Measurements from ENCODE around the gene MATN4. TPM values are rescaled to one million over a fixed set of nuclear protein-coding genes. Genes with fewer than 3 reads are reported as not detected.

Gene MATN4, protein sequence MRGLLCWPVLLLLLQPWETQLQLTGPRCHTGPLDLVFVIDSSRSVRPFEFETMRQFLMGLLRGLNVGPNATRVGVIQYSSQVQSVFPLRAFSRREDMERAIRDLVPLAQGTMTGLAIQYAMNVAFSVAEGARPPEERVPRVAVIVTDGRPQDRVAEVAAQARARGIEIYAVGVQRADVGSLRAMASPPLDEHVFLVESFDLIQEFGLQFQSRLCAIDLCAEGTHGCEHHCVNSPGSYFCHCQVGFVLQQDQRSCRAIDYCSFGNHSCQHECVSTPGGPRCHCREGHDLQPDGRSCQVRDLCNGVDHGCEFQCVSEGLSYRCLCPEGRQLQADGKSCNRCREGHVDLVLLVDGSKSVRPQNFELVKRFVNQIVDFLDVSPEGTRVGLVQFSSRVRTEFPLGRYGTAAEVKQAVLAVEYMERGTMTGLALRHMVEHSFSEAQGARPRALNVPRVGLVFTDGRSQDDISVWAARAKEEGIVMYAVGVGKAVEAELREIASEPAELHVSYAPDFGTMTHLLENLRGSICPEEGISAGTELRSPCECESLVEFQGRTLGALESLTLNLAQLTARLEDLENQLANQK
- total RNA-seq (2014; rRNA removed; shearing (Covaris generic)) (4.2 and 5.1 TPM in 2 replicates), polyA plus RNA-seq (2016; fragmentation: Nextera tagmentation; extraction: Ambion mirVana) (3.3 and 4.0 TPM in 2 replicates)
- long read RNA-seq, result 0 reads

DNA sequence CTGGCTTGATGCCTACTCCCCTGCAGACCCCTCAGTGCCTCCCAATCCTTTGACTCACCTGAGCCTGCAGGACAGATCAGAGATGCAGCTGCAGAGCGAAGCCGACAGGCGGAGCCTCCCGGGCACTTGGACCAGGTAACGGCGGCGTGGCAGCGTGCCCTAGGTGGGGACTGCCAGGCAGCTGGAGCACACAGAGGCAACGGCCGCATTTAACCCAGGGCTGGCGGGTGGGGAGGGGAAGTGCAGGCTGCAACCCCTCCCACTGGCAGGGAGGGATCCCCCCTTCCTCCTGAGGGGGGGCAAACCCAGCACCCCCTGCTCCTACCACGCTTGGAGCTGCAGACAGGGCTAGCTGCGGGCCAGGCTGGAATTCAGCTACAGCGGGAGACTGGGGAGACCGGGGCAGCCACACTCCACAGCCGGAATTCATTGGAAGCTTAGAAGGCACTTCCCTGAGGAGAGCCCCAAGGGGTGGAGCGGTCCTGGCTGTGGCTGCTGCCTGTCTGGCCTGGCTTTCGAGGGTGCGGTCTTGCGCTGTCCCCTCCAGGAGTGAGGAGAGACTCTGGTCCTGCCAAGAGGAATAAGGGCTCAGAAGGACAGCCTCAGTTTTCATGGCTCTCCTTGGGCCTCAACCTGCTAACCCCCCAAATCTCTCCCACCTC, at the start of gene MATN4:
Gene MATN4, minus strand, starts transcription at position 183 of the 662 bp plus-strand sequence. CDS start 2,717 bp downstream, outside the sequence.
- H3K4me2 ChIP-seq, result peak within 1 kb of the TSS; percentile 68; the same call in 1 of the 2 replicates
- H3K36me3 ChIP-seq (ENCODE audit: insufficient read depth), result no peaks in the 10 kb centered on the region
- H3K4me3 Mint-ChIP-seq, result no peak within 1 kb of the TSS; the same call in 2 of the 3 replicates
- H3K27ac Mint-ChIP-seq, result no peak within 1 kb of the TSS
- H3K9me2 ChIP-seq (ENCODE audit: insufficient read depth), result no peaks in the 10 kb centered on the region
- DNase-seq (ENCODE audit: low spot score) (peak; percentile 65), ATAC-seq (peak; percentile 54)
- H3K4me1 ChIP-seq (ENCODE audit: insufficient read depth), result peaks cover 10% of the 10 kb centered on the region; the same call in 1 of the 2 replicates
- peaks cover 26% of the 10 kb centered on the region for H3K4me1 Mint-ChIP-seq
- H3K36me3 Mint-ChIP-seq (ENCODE audit: low read depth), result no peaks in the 10 kb centered on the region; the same call in 2 of the 3 replicates
- no peaks in the 10 kb centered on the region for H3K79me2 ChIP-seq (replicated peaks; ENCODE audit: insufficient read depth)
- H2AFZ ChIP-seq, result peak within 1 kb of the TSS; percentile 38; the same call in 1 of the 2 replicates
- no peaks in the 10 kb centered on the region; the same call in 2 of the 3 replicates for H3K9me3 Mint-ChIP-seq
- H3K4me3 ChIP-seq, result peak within 1 kb of the TSS; percentile 34; the same call in 1 of the 2 replicates
- peaks cover 16% of the 10 kb centered on the region; the same call in 1 of the 2 replicates for H3K27me3 ChIP-seq (ENCODE audit: insufficient read depth)
- H3K27me3 Mint-ChIP-seq (ENCODE audit: insufficient read depth, low read depth, poor library complexity), result peaks cover 29% of the 10 kb centered on the region
- TF ChIP-seq, protein P1, sequence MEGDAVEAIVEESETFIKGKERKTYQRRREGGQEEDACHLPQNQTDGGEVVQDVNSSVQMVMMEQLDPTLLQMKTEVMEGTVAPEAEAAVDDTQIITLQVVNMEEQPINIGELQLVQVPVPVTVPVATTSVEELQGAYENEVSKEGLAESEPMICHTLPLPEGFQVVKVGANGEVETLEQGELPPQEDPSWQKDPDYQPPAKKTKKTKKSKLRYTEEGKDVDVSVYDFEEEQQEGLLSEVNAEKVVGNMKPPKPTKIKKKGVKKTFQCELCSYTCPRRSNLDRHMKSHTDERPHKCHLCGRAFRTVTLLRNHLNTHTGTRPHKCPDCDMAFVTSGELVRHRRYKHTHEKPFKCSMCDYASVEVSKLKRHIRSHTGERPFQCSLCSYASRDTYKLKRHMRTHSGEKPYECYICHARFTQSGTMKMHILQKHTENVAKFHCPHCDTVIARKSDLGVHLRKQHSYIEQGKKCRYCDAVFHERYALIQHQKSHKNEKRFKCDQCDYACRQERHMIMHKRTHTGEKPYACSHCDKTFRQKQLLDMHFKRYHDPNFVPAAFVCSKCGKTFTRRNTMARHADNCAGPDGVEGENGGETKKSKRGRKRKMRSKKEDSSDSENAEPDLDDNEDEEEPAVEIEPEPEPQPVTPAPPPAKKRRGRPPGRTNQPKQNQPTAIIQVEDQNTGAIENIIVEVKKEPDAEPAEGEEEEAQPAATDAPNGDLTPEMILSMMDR (conservative IDR thresholded peaks at IDR 0.05; ENCODE audit: low read depth in 2 of 2), result peak in 1 of 2 experiments; percentile 34; a peak in 1 of 4 replicates
- TF ChIP-seq POLR2AphosphoS5 (IDR thresholded peaks at IDR 0.05; ENCODE audit: low read depth) (no peak), NANOG (IDR thresholded peaks at IDR 0.05; ENCODE audit: borderline replicate concordance) (no peak)
- TF ChIP-seq, protein P2, sequence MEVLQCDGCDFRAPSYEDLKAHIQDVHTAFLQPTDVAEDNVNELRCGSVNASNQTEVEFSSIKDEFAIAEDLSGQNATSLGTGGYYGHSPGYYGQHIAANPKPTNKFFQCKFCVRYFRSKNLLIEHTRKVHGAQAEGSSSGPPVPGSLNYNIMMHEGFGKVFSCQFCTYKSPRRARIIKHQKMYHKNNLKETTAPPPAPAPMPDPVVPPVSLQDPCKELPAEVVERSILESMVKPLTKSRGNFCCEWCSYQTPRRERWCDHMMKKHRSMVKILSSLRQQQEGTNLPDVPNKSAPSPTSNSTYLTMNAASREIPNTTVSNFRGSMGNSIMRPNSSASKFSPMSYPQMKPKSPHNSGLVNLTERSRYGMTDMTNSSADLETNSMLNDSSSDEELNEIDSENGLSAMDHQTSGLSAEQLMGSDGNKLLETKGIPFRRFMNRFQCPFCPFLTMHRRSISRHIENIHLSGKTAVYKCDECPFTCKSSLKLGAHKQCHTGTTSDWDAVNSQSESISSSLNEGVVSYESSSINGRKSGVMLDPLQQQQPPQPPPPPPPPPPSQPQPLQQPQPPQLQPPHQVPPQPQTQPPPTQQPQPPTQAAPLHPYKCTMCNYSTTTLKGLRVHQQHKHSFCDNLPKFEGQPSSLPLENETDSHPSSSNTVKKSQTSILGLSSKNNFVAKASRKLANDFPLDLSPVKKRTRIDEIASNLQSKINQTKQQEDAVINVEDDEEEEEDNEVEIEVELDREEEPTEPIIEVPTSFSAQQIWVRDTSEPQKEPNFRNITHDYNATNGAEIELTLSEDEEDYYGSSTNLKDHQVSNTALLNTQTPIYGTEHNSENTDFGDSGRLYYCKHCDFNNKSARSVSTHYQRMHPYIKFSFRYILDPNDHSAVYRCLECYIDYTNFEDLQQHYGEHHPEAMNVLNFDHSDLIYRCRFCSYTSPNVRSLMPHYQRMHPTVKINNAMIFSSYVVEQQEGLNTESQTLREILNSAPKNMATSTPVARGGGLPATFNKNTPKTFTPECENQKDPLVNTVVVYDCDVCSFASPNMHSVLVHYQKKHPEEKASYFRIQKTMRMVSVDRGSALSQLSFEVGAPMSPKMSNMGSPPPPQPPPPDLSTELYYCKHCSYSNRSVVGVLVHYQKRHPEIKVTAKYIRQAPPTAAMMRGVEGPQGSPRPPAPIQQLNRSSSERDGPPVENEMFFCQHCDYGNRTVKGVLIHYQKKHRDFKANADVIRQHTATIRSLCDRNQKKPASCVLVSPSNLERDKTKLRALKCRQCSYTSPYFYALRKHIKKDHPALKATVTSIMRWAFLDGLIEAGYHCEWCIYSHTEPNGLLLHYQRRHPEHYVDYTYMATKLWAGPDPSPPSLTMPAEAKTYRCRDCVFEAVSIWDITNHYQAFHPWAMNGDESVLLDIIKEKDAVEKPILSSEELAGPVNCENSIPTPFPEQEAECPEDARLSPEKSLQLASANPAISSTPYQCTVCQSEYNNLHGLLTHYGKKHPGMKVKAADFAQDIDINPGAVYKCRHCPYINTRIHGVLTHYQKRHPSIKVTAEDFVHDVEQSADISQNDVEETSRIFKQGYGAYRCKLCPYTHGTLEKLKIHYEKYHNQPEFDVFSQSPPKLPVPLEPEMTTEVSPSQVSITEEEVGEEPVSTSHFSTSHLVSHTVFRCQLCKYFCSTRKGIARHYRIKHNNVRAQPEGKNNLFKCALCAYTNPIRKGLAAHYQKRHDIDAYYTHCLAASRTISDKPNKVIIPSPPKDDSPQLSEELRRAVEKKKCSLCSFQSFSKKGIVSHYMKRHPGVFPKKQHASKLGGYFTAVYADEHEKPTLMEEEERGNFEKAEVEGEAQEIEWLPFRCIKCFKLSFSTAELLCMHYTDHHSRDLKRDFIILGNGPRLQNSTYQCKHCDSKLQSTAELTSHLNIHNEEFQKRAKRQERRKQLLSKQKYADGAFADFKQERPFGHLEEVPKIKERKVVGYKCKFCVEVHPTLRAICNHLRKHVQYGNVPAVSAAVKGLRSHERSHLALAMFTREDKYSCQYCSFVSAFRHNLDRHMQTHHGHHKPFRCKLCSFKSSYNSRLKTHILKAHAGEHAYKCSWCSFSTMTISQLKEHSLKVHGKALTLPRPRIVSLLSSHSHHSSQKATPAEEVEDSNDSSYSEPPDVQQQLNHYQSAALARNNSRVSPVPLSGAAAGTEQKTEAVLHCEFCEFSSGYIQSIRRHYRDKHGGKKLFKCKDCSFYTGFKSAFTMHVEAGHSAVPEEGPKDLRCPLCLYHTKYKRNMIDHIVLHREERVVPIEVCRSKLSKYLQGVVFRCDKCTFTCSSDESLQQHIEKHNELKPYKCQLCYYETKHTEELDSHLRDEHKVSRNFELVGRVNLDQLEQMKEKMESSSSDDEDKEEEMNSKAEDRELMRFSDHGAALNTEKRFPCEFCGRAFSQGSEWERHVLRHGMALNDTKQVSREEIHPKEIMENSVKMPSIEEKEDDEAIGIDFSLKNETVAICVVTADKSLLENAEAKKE (CRISPR knock-in tag; IDR thresholded peaks at IDR 0.05), result no peak
- no peak within 1 kb of the TSS for H3K27ac ChIP-seq (ENCODE audit: low read depth)
- no peaks in the 10 kb centered on the region for H3F3A ChIP-seq (replicated peaks; ENCODE audit: low read depth)
- H4K20me1 ChIP-seq (replicated peaks; ENCODE audit: insufficient read depth), result no peaks in the 10 kb centered on the region; the same call in 1 of the 2 replicates

All from GM23338 (cell line).